Measurements from ENCODE around the gene NXNL1.

Gene NXNL1

GRCh38 chr19:17406046-17406886 is 54.5 kb downstream of the NXNL1 start:
- TF ChIP-seq TAF1 (IDR thresholded peaks at IDR 0.05; ENCODE audit: borderline replicate concordance, low read depth, low read length) (no peak), POLR2AphosphoS5 (IDR thresholded peaks at IDR 0.05; ENCODE audit: low read depth, low read length) (no peak), POLR2A (IDR thresholded peaks at IDR 0.05; ENCODE audit: low read depth, low read length) (no peak)
- FAIRE-seq (peak; percentile 84), DNase-seq (ENCODE audit: insufficient read length) (peak; percentile 57)

Measured in GM12892 (cell line).